Hepatocyte (in vitro differentiated cells): ENCODE measurements around the gene BRD3OS.

ENCODE experiments used
- EZH2 ChIP-seq: fragments of 200-600 bp; sonication (generic); IDR thresholded peaks from 2 replicates; pipeline ENCODE4 v1.6.1; 2016; ENCODE audit warnings: antibody characterized with exemption, mild to moderate bottlenecking, borderline replicate concordance
- EZH2phosphoT487 ChIP-seq: fragments of 200-600 bp; sonication (generic); IDR thresholded peaks from one replicate; pipeline ENCODE4 v1.6.1; 2018; ENCODE audit warnings: antibody characterized with exemption, mild to moderate bottlenecking, low read depth, moderate library complexity; ENCODE audit not compliant: unreplicated experiment, severe bottlenecking
- TF ChIP-seq, protein P1 (sequence below): fragments of 200-600 bp; sonication (generic); IDR thresholded peaks from 2 replicates; pipeline ENCODE4 v1.5.1; 2016; ENCODE audit warnings: antibody characterized with exemption, mild to moderate bottlenecking; ENCODE audit not compliant: poor library complexity

- TF ChIP-seq, protein P1, sequence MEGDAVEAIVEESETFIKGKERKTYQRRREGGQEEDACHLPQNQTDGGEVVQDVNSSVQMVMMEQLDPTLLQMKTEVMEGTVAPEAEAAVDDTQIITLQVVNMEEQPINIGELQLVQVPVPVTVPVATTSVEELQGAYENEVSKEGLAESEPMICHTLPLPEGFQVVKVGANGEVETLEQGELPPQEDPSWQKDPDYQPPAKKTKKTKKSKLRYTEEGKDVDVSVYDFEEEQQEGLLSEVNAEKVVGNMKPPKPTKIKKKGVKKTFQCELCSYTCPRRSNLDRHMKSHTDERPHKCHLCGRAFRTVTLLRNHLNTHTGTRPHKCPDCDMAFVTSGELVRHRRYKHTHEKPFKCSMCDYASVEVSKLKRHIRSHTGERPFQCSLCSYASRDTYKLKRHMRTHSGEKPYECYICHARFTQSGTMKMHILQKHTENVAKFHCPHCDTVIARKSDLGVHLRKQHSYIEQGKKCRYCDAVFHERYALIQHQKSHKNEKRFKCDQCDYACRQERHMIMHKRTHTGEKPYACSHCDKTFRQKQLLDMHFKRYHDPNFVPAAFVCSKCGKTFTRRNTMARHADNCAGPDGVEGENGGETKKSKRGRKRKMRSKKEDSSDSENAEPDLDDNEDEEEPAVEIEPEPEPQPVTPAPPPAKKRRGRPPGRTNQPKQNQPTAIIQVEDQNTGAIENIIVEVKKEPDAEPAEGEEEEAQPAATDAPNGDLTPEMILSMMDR = no peak
- TF ChIP-seq EZH2 (no peak), EZH2phosphoT487 (no peak)
These were observed 34.5 kb downstream of the BRD3OS start for GRCh38 chr9:134059661-134060395.
